Measurements from ENCODE around the gene TBK1.

GRCh38 chr12:64473176-64473575 is 21.3 kb downstream of the TBK1 start:
- TF ChIP-seq, protein P1, sequence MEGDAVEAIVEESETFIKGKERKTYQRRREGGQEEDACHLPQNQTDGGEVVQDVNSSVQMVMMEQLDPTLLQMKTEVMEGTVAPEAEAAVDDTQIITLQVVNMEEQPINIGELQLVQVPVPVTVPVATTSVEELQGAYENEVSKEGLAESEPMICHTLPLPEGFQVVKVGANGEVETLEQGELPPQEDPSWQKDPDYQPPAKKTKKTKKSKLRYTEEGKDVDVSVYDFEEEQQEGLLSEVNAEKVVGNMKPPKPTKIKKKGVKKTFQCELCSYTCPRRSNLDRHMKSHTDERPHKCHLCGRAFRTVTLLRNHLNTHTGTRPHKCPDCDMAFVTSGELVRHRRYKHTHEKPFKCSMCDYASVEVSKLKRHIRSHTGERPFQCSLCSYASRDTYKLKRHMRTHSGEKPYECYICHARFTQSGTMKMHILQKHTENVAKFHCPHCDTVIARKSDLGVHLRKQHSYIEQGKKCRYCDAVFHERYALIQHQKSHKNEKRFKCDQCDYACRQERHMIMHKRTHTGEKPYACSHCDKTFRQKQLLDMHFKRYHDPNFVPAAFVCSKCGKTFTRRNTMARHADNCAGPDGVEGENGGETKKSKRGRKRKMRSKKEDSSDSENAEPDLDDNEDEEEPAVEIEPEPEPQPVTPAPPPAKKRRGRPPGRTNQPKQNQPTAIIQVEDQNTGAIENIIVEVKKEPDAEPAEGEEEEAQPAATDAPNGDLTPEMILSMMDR (IDR thresholded peaks at IDR 0.05) = no peak
- no peak for TF ChIP-seq EP300 (IDR thresholded peaks at IDR 0.05)
- no peak for TF ChIP-seq POLR2AphosphoS5 (IDR thresholded peaks at IDR 0.05)
- TF ChIP-seq POLR2A (IDR thresholded peaks at IDR 0.05) = no peak
